Spleen (tissue), 11 donors: ENCODE measurements around the gene HRH2. TPM values are rescaled to one million over a fixed set of nuclear protein-coding genes. Genes with fewer than 3 reads are reported as not detected.

Experiments
- DNase-seq: peaks from one replicate; pipeline ENCODE4 v3.0.0-alpha.2; 2020
- H3K27ac ChIP-seq, 8 donors: fragments of 200-600 bp; sonication (generic) in 7 of 8; 1 replicate in 4 of 8; 2 replicates in 4 of 8; pipeline versions ENCODE4 v1.5.0 to v1.8.0; 2016 to 2021; ENCODE audit warnings: inconsistent platforms in 4 of 8, mild to moderate bottlenecking in 4 of 8, moderate library complexity in 1 of 8
- H3K27me3 ChIP-seq, 7 donors: fragments of 200-600 bp; sonication (generic) in 6 of 7; replicated peaks in 1 of 7; 1 replicate in 4 of 7; 2 replicates in 3 of 7; pipeline versions ENCODE4 v1.5.0 to v1.8.0; 2016 to 2021; ENCODE audit warnings: inconsistent platforms in 3 of 7, mild to moderate bottlenecking in 1 of 7
- H3K36me3 ChIP-seq, 6 donors: fragments of 200-600 bp; sonication (generic) in 5 of 6; 1 replicate in 4 of 6; 2 replicates in 2 of 6; pipeline versions ENCODE4 v1.5.0 to v1.8.0; 2016 to 2021; ENCODE audit warnings: inconsistent platforms in 2 of 6
- H3K4me1 ChIP-seq, 6 donors: fragments of 200-600 bp; sonication (generic) in 5 of 6; 1 replicate in 3 of 6; 2 replicates in 3 of 6; pipeline versions ENCODE4 v1.5.0 to v1.8.0; 2016 to 2021; ENCODE audit warnings: inconsistent platforms in 3 of 6
- H3K4me3 ChIP-seq, 8 donors: fragments of 200-600 bp; sonication (generic) in 7 of 8; 1 replicate in 4 of 8; 2 replicates in 4 of 8; pipeline versions ENCODE4 v1.5.0 to v1.8.0; 2016 to 2021; ENCODE audit warnings: inconsistent platforms in 4 of 8, mild to moderate bottlenecking in 4 of 8, moderate library complexity in 2 of 8
- H3K9me3 ChIP-seq, 8 donors: fragments of 200-600 bp; sonication (generic) in 7 of 8; 1 replicate in 4 of 8; 2 replicates in 4 of 8; pipeline versions ENCODE4 v1.5.0 to v1.8.0; 2016 to 2021; ENCODE audit warnings: inconsistent platforms in 4 of 8
- POLR2A ChIP-seq, 3 donors: fragments of 450-650 bp; IDR thresholded peaks; one replicate each; pipeline ENCODE4 v1.5.1; 2017; ENCODE audit warnings: antibody characterized with exemption in 3 of 3, mild to moderate bottlenecking in 1 of 3
- POLR2AphosphoS5 ChIP-seq, 3 donors: sonication (generic); formaldehyde crosslinking; IDR thresholded peaks; one replicate each; pipeline ENCODE4 v1.5.1; 2017; ENCODE audit warnings: antibody characterized with exemption in 3 of 3
- WGBS, 5 donors: extraction: QIAGEN DNeasy Blood & Tissue Kit in 3 of 5; methylation state at CpG; one replicate each; pipeline versions ENCODE4 v1.1.5 to v1.1.7; 2013 to 2018; 5-methylcytosine and 5-hydroxymethylcytosine counted together
- intact Hi-C: fragments of 100-400 bp; cut with DNase I; formaldehyde crosslinking; loops from one replicate; pipeline ENCODE4 v1.15.0; 2023; ENCODE audit warnings: low total_unique reads
- polyA plus RNA-seq, 3 donors: library from polyadenylated mRNA; stranded (reverse); fragments of 200-250 nt; gene quantifications; one replicate each; pipeline ENCODE4 v1.2.1, GENCODE V29; 2013
- total RNA-seq, 7 donors: library from RNA; depleted of rRNA in 3 of 7; stranded (reverse); fragments of >200 nt in 3 of 7; fragmentation: NEBNext Ultra II Directional in 4 of 7; extraction: Animal tissue kit (Norgen Biotek cat#: 25700) in 4 of 7; gene quantifications; one replicate each; pipeline versions ENCODE4 v1.1.0 to v1.2.1, GENCODE V29; 2016 to 2021
- TF ChIP-seq, protein P1 (sequence below), 11 experiments: fragments of 200-600 bp in 7 of 11; fragments of 450-650 bp in 4 of 11; sonication (generic) in 4 of 11; IDR thresholded peaks in 8 of 11; conservative IDR thresholded peaks in 3 of 11; 1 replicate in 7 of 11; 2 replicates in 4 of 11; pipeline versions ENCODE4 v1.4.0 to v1.8.0; 2016 to 2021; ENCODE audit warnings: antibody characterized with exemption in 11 of 11, inconsistent platforms in 4 of 11, mild to moderate bottlenecking in 1 of 11
- donor health status: healthy with polysubstance abuse.
- donor health status: DM: no; HTN: no; CAD: no; lungs with moderate emphysema.
- donor health status: DM: no; HTN: no; CAD: no.
- donor health status: Bipolar disorder and iron deficiency.
- donor health status: healthy.
- donor health status: DM: no; HTN: no; CAD: no.
- donor health status: DM: yes; HTN: yes; CAD: no.

Gene HRH2
- total and polyA plus RNA-seq, 10 donors: 1.9 to 85.2 (median 22.3) TPM

GRCh38 chr5:175711031-175711430 is 53.2 kb downstream of the HRH2 start:
- no peak overlapping the region for H3K4me3 ChIP-seq
- H3K27me3 ChIP-seq: no peaks in the 10 kb centered on the region
- H3K4me1 ChIP-seq: no peaks in the 10 kb centered on the region
- no peak overlapping the region for H3K27ac ChIP-seq
- intact Hi-C loops: no loop called here
- no peak for TF ChIP-seq POLR2A (IDR thresholded peaks at IDR 0.05)
- TF ChIP-seq, protein P1, sequence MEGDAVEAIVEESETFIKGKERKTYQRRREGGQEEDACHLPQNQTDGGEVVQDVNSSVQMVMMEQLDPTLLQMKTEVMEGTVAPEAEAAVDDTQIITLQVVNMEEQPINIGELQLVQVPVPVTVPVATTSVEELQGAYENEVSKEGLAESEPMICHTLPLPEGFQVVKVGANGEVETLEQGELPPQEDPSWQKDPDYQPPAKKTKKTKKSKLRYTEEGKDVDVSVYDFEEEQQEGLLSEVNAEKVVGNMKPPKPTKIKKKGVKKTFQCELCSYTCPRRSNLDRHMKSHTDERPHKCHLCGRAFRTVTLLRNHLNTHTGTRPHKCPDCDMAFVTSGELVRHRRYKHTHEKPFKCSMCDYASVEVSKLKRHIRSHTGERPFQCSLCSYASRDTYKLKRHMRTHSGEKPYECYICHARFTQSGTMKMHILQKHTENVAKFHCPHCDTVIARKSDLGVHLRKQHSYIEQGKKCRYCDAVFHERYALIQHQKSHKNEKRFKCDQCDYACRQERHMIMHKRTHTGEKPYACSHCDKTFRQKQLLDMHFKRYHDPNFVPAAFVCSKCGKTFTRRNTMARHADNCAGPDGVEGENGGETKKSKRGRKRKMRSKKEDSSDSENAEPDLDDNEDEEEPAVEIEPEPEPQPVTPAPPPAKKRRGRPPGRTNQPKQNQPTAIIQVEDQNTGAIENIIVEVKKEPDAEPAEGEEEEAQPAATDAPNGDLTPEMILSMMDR (IDR thresholded peaks at IDR 0.05 in 8 of 11, conservative IDR thresholded peaks at IDR 0.05 in 3 of 11): no peak
- TF ChIP-seq POLR2AphosphoS5 (IDR thresholded peaks at IDR 0.05): no peak
- H3K36me3 ChIP-seq: peaks cover 0 to 46% (median 5%) of the 10 kb centered on the region in 6 donors
- DNase-seq: peak; percentile 57
- H3K9me3 ChIP-seq: peaks cover 0 to 10% (median under 1%) of the 10 kb centered on the region in 8 donors
- 48 to 77% (median 65%) methylated on average over 5 of the region's 5 CpGs for WGBS, 5 donors

GRCh38 chr5:175711472-175712312 is 53.8 kb downstream of the HRH2 start:
- peaks cover 0 to 17% (median 7%) of the 10 kb centered on the region in 8 donors for H3K9me3 ChIP-seq
- no peaks in the 10 kb centered on the region for H3K27me3 ChIP-seq
- 85 to 89% (median 87%) methylated on average over 20 of the region's 20 CpGs for WGBS, 5 donors
- intact Hi-C loops: no loop called here
- TF ChIP-seq POLR2A (IDR thresholded peaks at IDR 0.05) (no peak), POLR2AphosphoS5 (IDR thresholded peaks at IDR 0.05) (no peak)
- TF ChIP-seq, protein P1 (IDR thresholded peaks at IDR 0.05 in 8 of 11, conservative IDR thresholded peaks at IDR 0.05 in 3 of 11): no peak
- no peak overlapping the region for H3K4me3 ChIP-seq
- H3K4me1 ChIP-seq: no peaks in the 10 kb centered on the region
- H3K27ac ChIP-seq: no peak overlapping the region
- DNase-seq: peak; percentile 35
- H3K36me3 ChIP-seq: peaks cover 0 to 41% (median 5%) of the 10 kb centered on the region in 6 donors

GRCh38 chr5:175712313-175712680 is 54.4 kb downstream of the HRH2 start:
- no peak overlapping the region for H3K4me3 ChIP-seq
- peaks cover 0 to 35% (median 5%) of the 10 kb centered on the region in 6 donors for H3K36me3 ChIP-seq
- DNase-seq: no peak
- H3K9me3 ChIP-seq: peaks cover 0 to 23% (median 13%) of the 10 kb centered on the region in 8 donors
- H3K27me3 ChIP-seq: no peaks in the 10 kb centered on the region
- WGBS, 5 donors: 63 to 99% (median 89%) methylated on average over 4 to 8 of the region's 8 CpGs
- H3K27ac ChIP-seq: no peak overlapping the region
- no peak for TF ChIP-seq POLR2A (IDR thresholded peaks at IDR 0.05)
- TF ChIP-seq, protein P1 (IDR thresholded peaks at IDR 0.05 in 8 of 11, conservative IDR thresholded peaks at IDR 0.05 in 3 of 11): no peak
- TF ChIP-seq POLR2AphosphoS5 (IDR thresholded peaks at IDR 0.05): no peak
- H3K4me1 ChIP-seq: no peaks in the 10 kb centered on the region
- intact Hi-C loops: no loop called here

GRCh38 chr5:175712681-175713085 is 54.8 kb downstream of the HRH2 start:
- no peaks in the 10 kb centered on the region for H3K27me3 ChIP-seq
- TF ChIP-seq, protein P1 (IDR thresholded peaks at IDR 0.05 in 8 of 11, conservative IDR thresholded peaks at IDR 0.05 in 3 of 11): no peak
- peak in 1 of 3 donors; percentile 40 for TF ChIP-seq POLR2AphosphoS5 (IDR thresholded peaks at IDR 0.05)
- TF ChIP-seq POLR2A (IDR thresholded peaks at IDR 0.05): no peak
- intact Hi-C loops: no loop called here
- H3K4me3 ChIP-seq: no peak overlapping the region
- 29 to 41% (median 35%) methylated on average over 7 to 11 of the region's 11 CpGs for WGBS, 5 donors
- DNase-seq: peak; percentile 48
- H3K36me3 ChIP-seq: peaks cover 0 to 31% (median 5%) of the 10 kb centered on the region in 6 donors
- H3K27ac ChIP-seq: no peak overlapping the region
- H3K4me1 ChIP-seq: no peaks in the 10 kb centered on the region
- H3K9me3 ChIP-seq: peaks cover 0 to 27% (median 17%) of the 10 kb centered on the region in 8 donors
